Activated CD8-positive, alpha-beta memory T cell treated with anti-CD3 and anti-CD28 coated beads, Interleukin-2, amount 50 U/mL, for 48 hours (primary cell): ENCODE results near the gene SH3D19.
"Not testable (repeated sequence)": the region's sequence is repeated elsewhere in the genome, so short reads cannot be mapped to it uniquely, and the experiment has no call there.

Experiments
- DNase-seq: peaks from one replicate; pipeline ENCODE4 v3.0.0-alpha.2; 2020

The SH3D19 gene

DNA sequence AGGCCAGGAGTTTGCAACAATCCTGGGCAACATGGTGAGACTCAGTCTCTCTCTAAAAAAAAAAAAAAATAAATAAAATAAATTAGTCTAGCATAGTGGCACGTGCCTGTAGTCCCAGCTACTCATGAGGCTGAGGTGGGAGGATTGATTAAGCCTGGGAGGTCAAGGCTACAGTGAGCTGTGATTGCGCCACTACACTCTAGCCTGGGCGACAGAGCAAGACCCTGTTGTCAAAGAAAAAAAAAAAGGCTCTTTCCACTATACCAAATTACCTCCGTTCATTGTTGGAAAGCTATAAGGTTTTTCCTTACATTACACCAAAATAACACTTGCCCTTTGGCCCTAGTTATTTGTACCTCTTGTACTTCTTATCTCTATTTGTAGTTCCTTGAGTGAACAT is 58.3 kb downstream of the SH3D19 start:
- no peak for DNase-seq

DNA sequence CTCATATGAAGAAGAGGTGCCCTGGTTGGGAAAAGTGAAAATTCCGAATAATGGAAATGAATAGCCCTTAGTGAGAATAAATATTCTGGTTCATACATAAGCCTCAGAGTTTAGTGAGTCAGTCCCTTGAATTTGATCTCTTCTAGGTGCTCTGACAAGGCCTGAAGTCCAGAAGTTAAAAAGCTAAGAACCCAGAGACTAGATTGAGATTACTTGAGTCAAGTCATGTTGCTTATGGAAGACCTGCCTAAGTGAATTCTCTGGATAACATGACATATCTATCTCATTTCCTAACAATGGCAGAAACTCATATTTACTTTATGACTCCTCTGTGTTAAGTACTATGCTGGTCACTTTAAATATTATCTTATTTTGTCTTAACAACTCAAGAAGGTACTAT is 58.9 kb downstream of the SH3D19 start:
- no peak for DNase-seq

DNA sequence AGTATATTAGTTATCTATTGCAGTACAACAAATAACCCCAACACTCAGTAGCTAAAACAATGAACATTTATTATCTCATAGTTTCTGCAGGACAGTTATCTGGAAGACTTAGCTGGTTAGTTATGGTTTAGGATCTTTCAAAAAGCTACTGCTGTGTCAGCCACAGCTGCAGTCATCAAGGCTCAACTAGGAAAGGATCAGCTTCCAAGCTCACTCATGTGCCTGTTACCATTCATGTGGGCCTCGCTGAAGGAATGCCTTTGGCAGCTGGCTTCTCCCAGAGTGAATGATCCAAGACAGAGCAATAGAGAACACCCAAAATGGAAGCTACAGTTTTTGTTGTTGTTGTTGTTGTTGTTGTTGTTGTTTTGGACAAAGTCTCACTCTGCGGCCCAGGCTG is 62.0 kb downstream of the SH3D19 start:
- no peak for DNase-seq

DNA sequence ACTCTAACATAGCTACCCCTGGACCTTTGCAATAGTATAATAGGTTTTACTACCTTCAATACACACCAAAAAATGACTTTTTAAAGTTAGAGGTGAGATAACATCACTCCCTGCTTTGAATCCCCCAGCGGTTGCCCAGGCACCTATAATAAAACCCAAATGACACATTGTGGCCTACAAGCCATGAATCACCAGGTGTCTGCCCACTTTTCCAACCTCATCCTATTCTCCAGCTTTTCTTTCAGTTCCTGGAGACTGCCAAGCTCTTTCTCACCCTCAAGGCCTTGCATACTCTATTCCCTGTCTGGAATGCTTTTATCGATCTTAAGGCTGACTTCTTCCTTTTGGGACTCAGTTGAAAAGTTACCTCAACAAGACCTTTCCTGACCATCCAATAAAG is 64.9 kb downstream of the SH3D19 start:
- no peak for DNase-seq

DNA sequence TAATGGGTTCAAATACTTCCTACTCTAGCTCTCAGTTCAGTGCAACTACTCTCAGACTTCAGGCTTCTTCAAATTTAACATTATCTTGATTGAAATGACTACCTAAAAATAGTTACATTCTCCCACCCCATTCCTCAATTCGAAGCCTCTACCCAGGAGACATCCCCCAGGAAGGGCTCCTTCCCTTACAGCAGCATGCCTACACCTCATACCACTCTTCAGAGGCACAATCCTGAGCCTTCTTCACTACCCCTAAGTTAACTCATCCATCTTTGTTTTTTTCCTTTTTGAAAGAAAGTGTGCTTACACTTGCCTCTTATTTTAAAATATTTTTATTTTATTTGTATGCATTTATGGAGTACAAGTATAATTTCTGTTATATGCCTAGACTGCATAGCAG is 65.7 kb downstream of the SH3D19 start:
- no peak for DNase-seq

DNA sequence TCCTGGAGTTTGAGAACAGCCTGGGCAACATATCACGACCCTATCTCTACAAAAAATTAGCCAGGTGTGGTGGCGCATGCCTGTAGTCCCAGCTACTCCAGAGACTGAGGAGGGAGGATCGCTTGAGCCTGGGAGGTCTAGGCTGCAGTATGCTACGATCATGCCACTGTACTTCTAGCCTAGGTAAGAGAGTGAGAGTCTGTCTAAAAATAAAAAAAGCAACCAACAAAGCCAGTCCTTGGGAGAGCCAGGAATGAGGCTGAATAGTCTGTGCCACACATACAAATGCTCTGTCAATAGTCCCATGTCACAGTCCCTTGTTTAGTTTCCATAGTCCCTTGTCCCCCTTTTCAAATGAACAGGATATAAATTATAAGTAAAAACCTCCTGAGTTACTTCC is 67.7 kb downstream of the SH3D19 start:
- no peak for DNase-seq

DNA sequence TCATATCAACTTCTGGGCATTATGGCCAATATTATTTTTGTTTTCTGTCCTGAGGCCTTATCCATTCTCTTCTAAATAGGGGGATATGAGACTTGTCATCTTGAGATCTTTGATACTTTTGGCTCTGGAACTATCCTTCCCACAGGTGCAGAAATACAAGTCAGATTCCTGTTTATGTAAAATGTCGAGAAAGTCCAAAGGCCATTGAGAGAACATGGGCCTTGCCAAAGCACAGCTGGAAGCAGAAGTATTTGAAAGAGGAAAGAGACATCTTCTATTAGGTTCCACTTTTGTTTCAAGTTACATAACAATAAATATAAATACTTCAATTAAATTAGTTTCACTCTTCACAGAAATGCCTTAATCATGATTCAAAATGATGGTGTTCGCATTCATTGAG is 69.3 kb downstream of the SH3D19 start:
- DNase-seq: no peak

DNA sequence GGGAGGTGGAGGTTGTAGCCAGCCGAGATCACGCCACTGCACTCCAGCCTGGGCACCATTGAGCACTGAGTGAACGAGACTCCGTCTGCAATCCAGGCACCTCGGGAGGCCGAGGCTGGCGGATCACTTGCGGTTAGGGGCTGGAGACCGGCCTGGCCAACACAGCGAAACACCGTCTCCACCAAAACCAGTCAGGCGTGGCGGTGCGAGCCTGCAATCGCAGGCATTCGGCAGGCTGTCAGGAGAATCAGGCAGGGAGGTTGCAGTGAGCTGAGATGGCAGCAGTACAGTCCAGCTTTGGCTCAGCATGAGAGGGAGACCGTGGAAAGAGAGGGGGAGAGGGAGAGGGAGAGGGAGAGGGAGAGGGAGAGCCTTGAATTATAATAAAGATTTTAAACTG is 69.7 kb downstream of the SH3D19 start:
- DNase-seq: not testable (repeated sequence)

DNA sequence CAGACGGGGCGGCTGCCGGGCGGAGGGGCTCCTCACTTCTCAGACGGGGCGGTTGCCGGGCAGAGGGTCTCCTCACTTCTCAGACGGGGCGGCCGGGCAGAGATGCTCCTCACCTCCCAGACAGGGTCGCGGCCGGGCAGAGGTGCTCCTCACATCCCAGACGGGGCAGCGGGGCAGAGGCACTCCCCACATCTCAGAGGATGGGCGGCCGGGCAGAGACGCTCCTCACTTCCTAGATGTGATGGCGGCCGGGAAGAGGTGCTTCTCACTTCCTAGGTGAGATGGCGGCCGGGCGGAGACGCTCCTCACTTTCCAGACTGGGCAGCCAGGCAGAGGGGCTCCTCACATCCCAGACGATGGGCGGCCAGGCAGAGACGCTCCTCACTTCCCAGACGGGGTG is 70.2 kb downstream of the SH3D19 start:
- DNase-seq: not testable (repeated sequence)

DNA sequence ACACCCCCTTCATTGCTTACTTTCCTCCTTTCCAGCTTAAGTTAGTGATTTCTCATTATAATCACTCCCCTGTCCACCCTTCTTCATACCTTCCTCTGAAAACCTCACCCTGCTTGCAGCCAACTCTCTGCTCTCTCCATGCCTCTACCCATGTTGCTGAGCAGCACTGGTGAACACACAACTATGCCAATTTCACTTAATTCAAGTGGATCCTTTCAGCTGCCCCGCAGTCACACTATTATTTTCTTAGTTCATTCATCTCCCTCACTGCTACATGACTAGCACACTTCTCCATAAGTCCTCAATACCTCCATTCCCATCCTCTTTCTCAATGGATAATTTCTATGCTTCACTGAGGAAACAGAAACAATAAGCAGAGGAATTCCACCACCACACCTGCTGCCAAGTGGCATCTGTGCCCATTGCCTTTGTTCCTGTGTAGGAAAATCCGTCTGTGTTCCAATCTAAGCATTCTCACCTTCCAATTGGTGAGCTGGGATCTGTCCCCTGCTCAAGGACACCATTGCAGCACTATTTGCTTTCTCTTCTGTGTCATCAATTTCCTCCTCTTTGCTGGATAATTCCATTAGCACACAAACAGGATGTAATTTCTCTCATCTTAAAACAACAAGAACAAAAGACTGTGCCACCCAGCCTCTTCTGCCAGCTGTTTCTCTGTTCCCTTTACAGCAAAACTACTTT is 73.7 kb downstream of the SH3D19 start:
- no peak for DNase-seq

DNA sequence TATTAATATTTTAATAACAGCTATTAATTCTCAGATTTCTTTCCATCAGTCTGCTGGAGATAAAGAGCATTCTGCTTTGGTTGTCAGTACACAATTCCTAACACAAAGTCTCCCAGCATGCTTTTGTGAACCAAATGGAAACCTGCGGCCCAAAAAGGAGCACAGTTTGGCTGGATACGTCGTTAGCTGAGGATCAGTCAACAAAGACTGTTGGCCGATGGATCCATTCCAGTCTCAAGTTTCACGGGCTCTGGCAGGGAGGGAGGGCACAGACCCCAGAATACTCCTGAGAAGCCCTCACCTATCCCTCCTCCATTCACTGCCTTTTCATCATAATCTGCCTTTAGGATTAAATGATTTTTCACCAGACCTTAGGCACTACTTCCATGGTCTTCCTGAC is 74.7 kb downstream of the SH3D19 start:
- no peak for DNase-seq

DNA sequence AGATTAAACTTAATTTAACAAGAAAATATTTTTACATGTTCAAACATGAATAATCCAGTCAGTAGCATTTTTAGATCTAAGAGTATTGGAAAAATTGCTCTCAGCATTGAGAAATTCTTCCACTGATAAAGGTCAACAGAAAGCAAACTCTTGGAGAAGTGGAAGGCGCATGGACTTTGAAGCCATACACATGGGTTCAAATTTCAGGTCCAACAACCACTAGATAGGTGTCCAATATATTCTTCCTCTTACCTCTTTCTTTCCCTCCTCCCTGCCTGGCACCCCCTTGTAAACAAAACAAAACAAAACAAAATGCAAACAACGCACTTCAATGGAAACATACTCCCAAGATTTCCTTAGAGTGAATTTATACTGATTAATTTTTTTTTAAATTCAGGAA is 76.9 kb downstream of the SH3D19 start:
- DNase-seq: no peak

DNA sequence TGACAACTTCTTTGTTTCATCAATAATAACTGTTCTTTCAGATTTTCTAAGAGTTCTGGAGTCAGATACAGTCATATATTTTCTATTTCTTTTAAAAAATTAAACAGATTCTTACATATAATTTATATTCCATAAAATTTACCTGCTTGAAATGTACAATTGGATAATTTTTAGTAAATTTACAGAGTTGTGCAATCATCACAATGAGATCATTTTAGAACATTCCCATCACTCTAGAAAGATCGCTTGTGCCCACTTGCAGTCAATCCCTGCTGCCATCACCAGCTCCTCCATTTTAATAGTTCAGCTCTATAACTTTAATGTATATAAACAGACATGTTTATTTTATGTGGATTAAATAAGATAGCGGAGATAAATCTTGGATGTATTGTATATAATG is 78.0 kb downstream of the SH3D19 start:
- DNase-seq: no peak

DNA sequence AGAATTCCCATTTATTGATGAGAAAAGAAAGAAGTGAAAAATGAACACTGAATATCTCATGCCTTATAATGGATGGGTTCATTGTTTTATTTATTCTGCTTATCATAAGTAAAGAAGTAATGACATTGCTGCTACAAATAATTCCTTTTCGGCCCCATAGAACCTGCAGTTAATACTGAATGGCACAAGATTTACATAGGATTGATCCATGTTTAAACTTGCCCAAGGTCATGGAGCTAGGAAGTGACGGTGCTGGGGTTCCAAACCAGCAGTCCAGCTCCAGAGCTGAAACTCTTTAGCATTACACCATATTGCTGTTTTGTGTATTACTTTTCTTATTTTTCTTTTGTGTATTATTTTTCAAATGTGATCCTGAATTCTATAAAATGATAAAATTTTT is 78.7 kb downstream of the SH3D19 start:
- DNase-seq: no peak

DNA sequence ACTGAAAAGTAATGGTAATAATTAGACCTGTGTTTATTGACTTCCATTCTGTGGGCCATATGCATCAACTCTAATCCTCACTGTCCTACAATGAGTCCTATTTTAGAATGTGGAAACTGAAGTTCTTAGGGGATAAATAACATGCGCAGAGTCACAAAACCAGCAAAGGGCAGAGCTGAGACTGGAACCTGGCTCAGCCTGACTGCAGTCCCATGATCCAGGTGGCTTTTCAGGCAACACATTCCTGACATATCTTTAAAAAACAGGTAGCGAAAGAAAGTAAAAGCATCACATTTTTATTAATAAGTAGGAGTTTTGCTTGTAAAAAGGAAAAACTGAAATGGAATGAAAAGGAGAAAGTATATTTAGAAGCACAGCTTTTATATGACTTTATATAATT is 83.1 kb downstream of the SH3D19 start:
- no peak for DNase-seq

DNA sequence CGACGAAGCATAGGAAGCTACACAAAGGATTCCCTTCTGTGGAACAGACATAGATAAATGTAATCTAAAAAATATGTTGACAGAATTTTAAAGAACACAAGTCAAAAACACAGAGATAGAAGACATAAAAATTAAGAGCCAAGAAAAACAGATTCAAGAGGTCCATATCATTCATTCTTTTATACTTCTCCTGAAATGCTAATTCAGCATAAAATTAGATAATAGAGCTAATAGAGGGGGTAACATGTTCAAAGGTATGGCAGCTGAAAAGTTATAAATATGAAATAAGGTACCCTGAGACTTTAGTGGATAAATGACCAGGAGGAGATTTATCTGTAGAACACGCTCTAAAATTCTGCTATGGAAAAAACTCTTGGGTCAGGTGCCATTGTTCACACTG is 85.8 kb downstream of the SH3D19 start:
- no peak for DNase-seq

DNA sequence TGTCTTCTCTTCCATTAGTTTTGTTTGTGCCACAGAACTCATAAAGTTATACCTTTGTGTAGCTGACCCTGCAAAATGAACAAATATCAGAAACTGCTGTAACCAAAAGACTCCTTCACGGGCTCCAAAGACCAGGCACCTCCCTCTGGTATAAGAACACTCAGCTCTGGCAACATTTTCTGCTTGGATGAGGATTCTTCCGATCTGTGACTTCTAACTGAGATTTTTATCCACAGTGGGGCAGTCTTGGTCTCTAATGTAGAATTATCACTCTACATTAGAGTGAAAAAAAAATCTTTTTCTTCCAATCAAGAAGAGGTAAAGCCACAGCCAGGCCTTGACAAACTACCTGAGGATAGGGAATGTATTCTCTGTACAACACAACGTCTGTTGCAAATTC is 86.9 kb downstream of the SH3D19 start:
- DNase-seq: no peak

DNA sequence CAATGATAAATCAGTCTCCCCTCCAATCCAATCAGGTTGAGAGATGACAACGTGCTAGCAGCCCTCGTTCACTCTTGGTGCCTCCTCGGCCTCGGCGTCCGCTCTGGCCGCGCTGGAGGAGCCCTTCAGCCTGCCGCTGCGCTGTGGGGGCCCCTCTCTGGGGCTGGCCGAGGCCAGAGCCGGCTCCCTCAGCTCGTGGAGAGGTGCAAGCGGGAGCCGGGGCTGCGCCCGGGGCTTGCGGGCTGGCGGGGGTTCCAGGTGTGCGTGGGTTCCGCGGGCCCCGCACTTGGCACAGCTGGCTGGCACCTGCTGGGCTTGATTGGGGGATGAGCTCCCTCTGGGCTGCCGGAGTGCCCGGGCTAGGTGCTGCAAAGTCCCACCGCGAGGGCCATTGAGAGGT is 89.4 kb downstream of the SH3D19 start:
- DNase-seq: no peak

DNA sequence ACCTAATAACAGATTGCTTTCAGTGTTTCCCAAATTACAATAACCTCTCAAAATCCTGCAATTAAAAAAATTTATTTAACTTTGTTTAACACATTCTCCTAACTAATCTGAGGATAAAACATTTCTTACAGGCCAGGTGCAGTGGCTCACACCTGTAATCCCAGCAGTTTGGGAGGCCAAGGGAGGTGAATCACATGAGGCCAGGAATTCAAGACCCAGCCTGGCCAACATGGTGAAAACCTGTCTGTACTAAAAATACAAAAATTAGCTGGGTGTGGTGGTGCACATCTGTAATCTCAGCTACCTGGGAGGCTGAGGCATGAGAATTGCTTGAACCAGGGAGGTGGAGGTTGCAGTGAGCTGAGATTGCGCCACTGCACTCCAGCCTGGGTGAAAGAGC is 90.0 kb downstream of the SH3D19 start:
- DNase-seq: not testable (repeated sequence)

DNA sequence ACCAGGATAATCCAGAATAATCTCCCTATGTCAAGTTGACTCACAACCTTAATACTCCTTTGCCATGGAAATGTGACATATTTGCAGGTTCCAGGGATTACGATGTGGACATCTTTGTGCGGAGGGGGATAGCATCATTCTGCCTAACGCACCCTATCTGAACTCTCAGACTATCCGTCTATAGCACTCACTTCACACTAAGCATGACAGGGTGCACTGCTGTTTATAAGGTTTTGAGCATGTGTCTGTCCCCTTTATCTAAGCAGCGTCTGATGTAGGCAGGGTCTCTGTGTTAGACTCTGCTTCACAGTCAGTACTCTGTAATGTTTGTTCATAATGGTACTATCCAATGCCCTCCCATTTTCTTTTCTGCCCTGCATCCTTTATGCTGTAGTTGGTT is 91.8 kb downstream of the SH3D19 start:
- no peak for DNase-seq

DNA sequence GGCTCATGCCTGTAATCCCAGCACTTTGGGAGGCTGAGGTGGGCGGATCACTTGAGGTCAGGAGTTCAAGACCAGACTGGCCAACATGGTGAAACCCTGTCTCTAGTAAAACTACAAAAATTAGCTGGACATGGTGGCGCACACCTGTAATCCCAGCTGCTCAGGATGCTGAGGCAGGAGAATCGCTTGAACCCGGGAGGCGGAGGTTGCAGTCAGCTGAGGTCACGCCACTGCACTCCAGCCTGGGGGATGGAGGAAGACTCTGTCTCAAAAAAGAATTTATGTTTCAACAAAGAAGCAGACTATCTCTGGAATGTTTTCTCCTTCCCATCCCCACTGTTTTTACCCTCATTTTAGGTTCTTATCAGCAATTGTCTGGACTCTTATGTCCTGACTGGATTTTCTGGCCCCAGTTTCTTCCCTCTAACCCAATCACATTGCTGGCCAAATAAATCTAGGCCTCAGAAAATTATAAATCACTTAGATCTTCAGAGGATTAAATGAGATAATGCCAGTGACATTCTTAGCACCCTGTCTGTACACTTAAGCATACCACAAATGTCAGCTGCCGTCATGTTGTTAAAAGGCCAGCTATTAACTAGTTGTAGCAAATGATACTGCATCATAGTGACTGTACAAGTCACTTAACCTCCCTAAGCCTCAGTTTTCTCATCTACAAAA is 93.3 kb downstream of the SH3D19 start:
- no peak for DNase-seq

DNA sequence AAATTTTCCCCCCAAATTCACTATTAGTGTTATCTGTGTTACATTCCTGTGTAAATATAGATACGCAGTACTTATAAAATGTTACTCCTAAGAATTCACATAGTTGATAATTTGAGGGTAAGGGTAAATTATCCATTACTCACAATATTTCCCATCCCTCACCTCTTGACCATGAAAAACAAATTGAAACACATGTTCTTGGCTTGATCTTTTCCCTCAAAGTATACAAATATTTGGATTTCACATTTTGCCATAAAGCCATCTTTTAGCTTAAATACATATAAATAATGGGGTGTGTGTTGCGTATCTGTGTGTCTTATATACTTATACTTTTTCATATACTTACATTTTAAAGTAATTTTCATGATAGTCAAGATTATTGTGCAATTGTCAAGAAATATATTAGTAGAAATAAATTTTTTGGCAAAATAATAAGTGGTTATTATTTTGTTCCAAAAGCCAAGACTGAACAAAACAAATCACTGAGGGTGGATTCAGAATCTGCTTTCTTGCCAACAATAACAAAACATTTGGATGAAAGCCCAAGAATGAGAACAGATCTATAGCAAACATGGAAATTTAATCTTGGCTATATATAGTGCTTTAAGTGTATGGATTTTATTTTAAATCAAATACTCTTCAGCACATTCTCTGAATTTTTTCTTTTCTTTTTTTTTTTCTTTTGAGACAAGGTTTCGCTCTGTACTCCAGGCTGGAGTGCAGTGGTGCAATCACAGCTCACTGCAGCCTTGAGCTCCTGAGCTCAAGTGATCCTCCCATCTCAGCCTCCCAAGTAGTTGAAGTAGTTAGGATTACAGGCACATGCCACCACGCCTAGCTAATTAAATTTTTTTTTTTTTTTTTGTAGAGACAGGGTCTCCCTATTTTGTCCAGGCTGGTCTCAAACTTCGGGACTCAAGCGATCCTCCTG is 97.0 kb downstream of the SH3D19 start:
- no peak for DNase-seq

DNA sequence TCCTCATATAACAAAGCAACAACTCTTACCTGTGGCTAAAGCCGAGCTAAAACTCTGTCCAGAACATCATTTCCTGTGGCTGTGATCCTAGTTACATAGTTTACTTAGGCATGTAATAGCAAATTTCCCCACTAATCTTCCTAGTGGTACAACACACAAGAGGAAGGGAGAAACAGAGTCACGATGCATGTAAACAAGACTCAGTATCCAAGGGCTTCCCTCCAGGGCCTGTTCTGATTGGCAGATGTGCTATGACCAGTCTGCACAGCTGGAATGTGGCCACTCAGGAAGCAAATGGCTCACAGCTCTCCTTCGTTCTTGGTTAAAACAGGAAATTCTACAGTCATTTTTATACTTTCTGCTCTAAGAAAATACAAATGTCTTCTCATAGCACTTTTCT is 97.7 kb downstream of the SH3D19 start:
- no peak for DNase-seq

DNA sequence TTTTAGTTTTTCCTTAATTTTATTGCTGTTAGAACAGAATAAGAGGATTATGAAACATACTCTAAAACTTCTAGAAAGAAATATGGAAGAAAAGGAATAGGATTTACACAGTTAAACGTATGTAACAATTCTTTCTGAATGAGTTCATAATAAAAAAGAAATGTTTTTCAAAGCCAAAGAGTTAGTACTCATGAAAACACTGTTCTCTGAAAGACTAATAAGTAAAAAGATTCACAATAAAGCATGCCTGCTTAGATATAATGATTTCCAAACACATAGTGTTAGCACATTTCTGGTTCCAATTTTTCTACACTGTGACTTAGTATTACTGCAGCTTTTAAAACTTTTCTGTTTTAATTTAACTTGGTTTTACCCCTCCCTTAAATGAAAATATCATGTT is 98.2 kb downstream of the SH3D19 start:
- no peak for DNase-seq
